WERI-Rb-1 (cell line): ENCODE data around the gene CAPN5.

Source experiments
- DNase-seq: peaks from one replicate; pipeline ENCODE4 v3.0.0-alpha.2; 2020
- H3K27ac ChIP-seq: fragments of 250-450 bp; sonication (Bioruptor Pico); 2 replicates; pipeline ENCODE4 v1.5.1; 2020; ENCODE audit warnings: mild to moderate bottlenecking, moderate library complexity
- H3K27me3 ChIP-seq: fragments of 250-450 bp; sonication (Bioruptor Pico); 2 replicates; pipeline ENCODE4 v1.5.1; 2021; ENCODE audit warnings: mild to moderate bottlenecking, low read depth, moderate library complexity; ENCODE audit not compliant: insufficient read depth, severe bottlenecking
- H3K36me3 ChIP-seq: fragments of 250-450 bp; sonication (Bioruptor Pico); 2 replicates; pipeline ENCODE4 v1.5.1; 2020; ENCODE audit warnings: mild to moderate bottlenecking, moderate library complexity
- H3K4me3 ChIP-seq: 2 replicates; pipeline ENCODE4 v1.5.1; 2011; ENCODE audit warnings: low read depth, mild to moderate bottlenecking, control low read depth, low read length
- H3K9me3 ChIP-seq: fragments of 250-450 bp; sonication (Bioruptor Pico); 2 replicates; pipeline ENCODE4 v1.5.1; 2021; ENCODE audit warnings: mild to moderate bottlenecking, moderate library complexity; ENCODE audit not compliant: severe bottlenecking
- CTCF ChIP-seq: IDR thresholded peaks from 2 replicates; pipeline ENCODE4 v1.5.1; 2011; ENCODE audit warnings: low read depth, mild to moderate bottlenecking, control low read depth, inconsistent platforms, low read length

CAPN5 gene

GRCh38 chr11:77088236-77089003 lies 21.6 kb downstream of the CAPN5 start:
- Histone ChIP-seq H3K27me3 (no peaks in the 10 kb centered on the region), H3K4me3 (no peak overlapping the region)

GRCh38 chr11:77089004-77089545 lies 22.3 kb downstream of the CAPN5 start:
- DNase-seq, result no peak
- no peak for TF ChIP-seq CTCF
- no peak overlapping the region for H3K4me3 ChIP-seq
- H3K36me3 ChIP-seq, result no peaks in the 10 kb centered on the region
- H3K27ac ChIP-seq, result no peak overlapping the region
- H3K27me3 ChIP-seq, result no peaks in the 10 kb centered on the region
- no peaks in the 10 kb centered on the region for H3K9me3 ChIP-seq

More at GRCh38 chr11:77088236-77089003, 21.6 kb downstream of the CAPN5 start:
- no peak for DNase-seq
- Histone ChIP-seq H3K9me3 (no peaks in the 10 kb centered on the region), H3K27ac (no peak overlapping the region), H3K36me3 (no peaks in the 10 kb centered on the region)
- no peak for TF ChIP-seq CTCF

- H3K9me3 ChIP-seq, result no peaks in the 10 kb centered on the region
- no peak for TF ChIP-seq CTCF
- no peaks in the 10 kb centered on the region for H3K27me3 ChIP-seq
- no peak overlapping the region for H3K27ac ChIP-seq
- no peak overlapping the region for H3K4me3 ChIP-seq
- H3K36me3 ChIP-seq, result no peaks in the 10 kb centered on the region
- DNase-seq, result no peak
These were observed 23.2 kb downstream of the CAPN5 start for GRCh38 chr11:77090046-77090372.

GRCh38 chr11:77090373-77091111 lies 23.8 kb downstream of the CAPN5 start:
- H3K4me3 ChIP-seq, result no peak overlapping the region
- no peak for DNase-seq
- H3K27me3 ChIP-seq, result no peaks in the 10 kb centered on the region
- H3K36me3 ChIP-seq, result no peaks in the 10 kb centered on the region
- H3K27ac ChIP-seq, result no peak overlapping the region
- no peak for TF ChIP-seq CTCF
- no peaks in the 10 kb centered on the region for H3K9me3 ChIP-seq

- Histone ChIP-seq H3K27ac (no peak overlapping the region), H3K4me3 (no peak overlapping the region), H3K36me3 (no peaks in the 10 kb centered on the region), H3K27me3 (no peaks in the 10 kb centered on the region), H3K9me3 (no peaks in the 10 kb centered on the region)
- peak; percentile 93 for TF ChIP-seq CTCF
- DNase-seq, result peak; percentile 86
These were observed 24.6 kb downstream of the CAPN5 start for GRCh38 chr11:77091146-77091940.
